Ishikawa (cell line): ENCODE measurements around the gene LAGE3.

Experiments
- CEBPB ChIP-seq: IDR thresholded peaks from 2 replicates; pipeline ENCODE4 v1.6.1; 2012
- CREB1 ChIP-seq: IDR thresholded peaks from 2 replicates; pipeline ENCODE4 v1.6.1; 2012; ENCODE audit warnings: low read depth
- EGR1 ChIP-seq: IDR thresholded peaks from 2 replicates; pipeline ENCODE4 v1.6.1; 2012
- EP300 ChIP-seq: IDR thresholded peaks from 2 replicates; pipeline ENCODE4 v1.6.1; 2012; ENCODE audit warnings: borderline replicate concordance
- FOXM1 ChIP-seq: IDR thresholded peaks from 2 replicates; pipeline ENCODE4 v1.6.1; 2012; ENCODE audit warnings: low read depth, borderline replicate concordance
- NFIC ChIP-seq: IDR thresholded peaks from 2 replicates; pipeline ENCODE4 v1.6.1; 2012
- RAD21 ChIP-seq: IDR thresholded peaks from 2 replicates; pipeline ENCODE4 v1.6.1; 2012; ENCODE audit warnings: low read depth
- TAF1 ChIP-seq: IDR thresholded peaks from 2 replicates; pipeline ENCODE4 v1.6.1; 2012; ENCODE audit warnings: low read depth, mild to moderate bottlenecking
- TCF12 ChIP-seq: IDR thresholded peaks from 2 replicates; pipeline ENCODE4 v1.6.1; 2012; ENCODE audit warnings: low read depth
- TEAD4 ChIP-seq: IDR thresholded peaks from 2 replicates; pipeline ENCODE4 v1.6.1; 2012
- YY1 ChIP-seq: IDR thresholded peaks from 2 replicates; pipeline ENCODE4 v1.6.1; 2012; ENCODE audit warnings: low read depth
- ZBTB7A ChIP-seq: IDR thresholded peaks from 2 replicates; pipeline ENCODE4 v1.6.1; 2012; ENCODE audit warnings: low read depth
- TF ChIP-seq, protein P1 (sequence below): IDR thresholded peaks from 2 replicates; pipeline ENCODE4 v1.6.1; 2012
- TF ChIP-seq, protein P2 (sequence below): IDR thresholded peaks from 2 replicates; pipeline ENCODE4 v1.6.1; 2012
- TF ChIP-seq, protein P3 (sequence below): IDR thresholded peaks from 2 replicates; pipeline ENCODE4 v1.6.1; 2012; ENCODE audit warnings: low read depth, mild to moderate bottlenecking

LAGE3 gene

DNA sequence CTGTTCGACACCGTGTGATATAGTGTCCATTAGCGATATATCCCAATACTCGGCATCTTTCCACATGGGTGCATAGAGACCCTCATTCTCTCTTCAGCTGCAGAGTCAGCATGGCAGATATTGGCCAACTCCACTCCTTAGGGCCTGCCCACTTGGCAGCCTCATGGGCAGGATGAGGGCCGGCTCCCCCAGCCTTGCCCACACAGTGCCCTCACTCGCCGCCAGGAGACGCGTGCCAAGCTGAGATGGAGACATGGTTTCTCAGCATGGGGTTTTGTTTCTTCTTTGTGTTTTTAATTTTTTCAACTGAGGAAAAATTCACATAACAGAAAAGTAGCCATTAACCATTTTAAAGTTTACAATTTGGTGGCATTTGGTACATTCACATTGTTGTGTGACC lies 26.3 kb downstream of the LAGE3 start:
- no peak for TF ChIP-seq RAD21
- TF ChIP-seq ZBTB7A: no peak

DNA sequence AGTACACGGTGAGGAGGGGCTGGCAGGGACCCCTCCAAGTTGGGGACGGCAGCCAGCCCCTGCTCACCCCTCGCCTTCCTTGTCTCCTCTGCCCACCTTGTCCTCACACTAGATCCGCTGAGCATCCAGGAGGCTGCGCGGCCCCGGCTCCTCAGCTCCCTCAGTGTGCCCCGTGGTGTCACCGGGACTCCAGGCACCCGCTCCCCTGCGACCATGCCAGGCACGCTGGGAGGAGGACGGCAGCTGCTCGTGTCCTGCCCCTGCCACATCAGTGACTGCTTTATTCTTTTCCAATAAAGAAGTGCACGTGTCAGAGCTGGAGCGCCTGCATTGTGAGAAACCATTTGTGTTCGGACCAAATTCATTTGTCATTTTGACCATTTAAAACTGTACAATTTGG lies 28.8 kb downstream of the LAGE3 start:
- no peak for TF ChIP-seq CEBPB

DNA sequence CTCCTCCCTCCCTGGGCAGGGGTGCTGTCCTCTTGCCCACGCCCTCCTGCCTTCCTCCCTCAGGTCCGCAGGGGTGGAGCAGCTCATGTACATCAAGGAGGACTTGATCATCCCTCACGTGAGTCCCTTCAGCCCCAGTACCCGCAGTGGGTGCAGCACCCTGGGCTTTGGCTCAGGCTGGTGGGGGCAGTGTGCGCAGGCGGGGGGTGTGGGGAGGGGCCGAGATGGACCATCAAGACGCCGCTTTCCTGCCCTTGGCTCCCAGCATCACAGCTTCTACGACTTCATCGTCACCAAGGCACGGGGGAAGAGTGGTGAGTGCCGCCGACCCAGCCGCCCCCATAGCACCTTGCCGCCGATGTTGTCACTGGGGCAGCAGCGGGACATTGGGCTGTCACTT lies 29.5 kb downstream of the LAGE3 start:
- TF ChIP-seq NFIC: no peak
- TF ChIP-seq YY1: no peak
- TF ChIP-seq, protein P1, sequence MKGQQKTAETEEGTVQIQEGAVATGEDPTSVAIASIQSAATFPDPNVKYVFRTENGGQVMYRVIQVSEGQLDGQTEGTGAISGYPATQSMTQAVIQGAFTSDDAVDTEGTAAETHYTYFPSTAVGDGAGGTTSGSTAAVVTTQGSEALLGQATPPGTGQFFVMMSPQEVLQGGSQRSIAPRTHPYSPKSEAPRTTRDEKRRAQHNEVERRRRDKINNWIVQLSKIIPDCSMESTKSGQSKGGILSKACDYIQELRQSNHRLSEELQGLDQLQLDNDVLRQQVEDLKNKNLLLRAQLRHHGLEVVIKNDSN: no peak
- TF ChIP-seq, protein P2, sequence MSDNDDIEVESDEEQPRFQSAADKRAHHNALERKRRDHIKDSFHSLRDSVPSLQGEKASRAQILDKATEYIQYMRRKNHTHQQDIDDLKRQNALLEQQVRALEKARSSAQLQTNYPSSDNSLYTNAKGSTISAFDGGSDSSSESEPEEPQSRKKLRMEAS: no peak
- TF ChIP-seq EGR1: no peak
- TF ChIP-seq CEBPB: no peak
- TF ChIP-seq, protein P3, sequence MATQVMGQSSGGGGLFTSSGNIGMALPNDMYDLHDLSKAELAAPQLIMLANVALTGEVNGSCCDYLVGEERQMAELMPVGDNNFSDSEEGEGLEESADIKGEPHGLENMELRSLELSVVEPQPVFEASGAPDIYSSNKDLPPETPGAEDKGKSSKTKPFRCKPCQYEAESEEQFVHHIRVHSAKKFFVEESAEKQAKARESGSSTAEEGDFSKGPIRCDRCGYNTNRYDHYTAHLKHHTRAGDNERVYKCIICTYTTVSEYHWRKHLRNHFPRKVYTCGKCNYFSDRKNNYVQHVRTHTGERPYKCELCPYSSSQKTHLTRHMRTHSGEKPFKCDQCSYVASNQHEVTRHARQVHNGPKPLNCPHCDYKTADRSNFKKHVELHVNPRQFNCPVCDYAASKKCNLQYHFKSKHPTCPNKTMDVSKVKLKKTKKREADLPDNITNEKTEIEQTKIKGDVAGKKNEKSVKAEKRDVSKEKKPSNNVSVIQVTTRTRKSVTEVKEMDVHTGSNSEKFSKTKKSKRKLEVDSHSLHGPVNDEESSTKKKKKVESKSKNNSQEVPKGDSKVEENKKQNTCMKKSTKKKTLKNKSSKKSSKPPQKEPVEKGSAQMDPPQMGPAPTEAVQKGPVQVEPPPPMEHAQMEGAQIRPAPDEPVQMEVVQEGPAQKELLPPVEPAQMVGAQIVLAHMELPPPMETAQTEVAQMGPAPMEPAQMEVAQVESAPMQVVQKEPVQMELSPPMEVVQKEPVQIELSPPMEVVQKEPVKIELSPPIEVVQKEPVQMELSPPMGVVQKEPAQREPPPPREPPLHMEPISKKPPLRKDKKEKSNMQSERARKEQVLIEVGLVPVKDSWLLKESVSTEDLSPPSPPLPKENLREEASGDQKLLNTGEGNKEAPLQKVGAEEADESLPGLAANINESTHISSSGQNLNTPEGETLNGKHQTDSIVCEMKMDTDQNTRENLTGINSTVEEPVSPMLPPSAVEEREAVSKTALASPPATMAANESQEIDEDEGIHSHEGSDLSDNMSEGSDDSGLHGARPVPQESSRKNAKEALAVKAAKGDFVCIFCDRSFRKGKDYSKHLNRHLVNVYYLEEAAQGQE: no peak
- TF ChIP-seq ZBTB7A: no peak
- no peak for TF ChIP-seq TAF1
- no peak for TF ChIP-seq TEAD4
- no peak for TF ChIP-seq RAD21
- no peak for TF ChIP-seq FOXM1
- TF ChIP-seq EP300: no peak
- TF ChIP-seq CREB1: no peak
- no peak for TF ChIP-seq TCF12

DNA sequence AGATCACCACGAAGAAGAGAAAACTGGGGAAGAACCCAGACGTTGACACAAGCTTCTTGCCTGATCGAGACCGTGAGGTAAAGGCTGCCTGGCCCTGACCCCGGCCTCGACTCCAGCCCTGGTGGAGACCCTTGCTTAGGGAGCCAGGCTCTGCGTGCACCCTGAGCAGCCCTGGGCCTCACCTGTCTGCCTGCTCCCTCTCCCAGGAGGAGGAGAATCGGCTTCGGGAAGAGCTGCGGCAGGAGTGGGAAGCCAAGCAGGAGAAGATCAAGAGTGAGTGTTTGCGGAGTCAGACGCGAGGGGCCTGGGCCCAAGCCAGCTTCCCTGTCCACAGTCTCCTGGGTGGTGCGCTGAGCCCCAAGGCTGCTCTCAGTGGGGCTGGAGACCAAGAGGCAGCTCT lies 30.6 kb downstream of the LAGE3 start:
- TF ChIP-seq, protein P3: no peak
- no peak for TF ChIP-seq CEBPB
- no peak for TF ChIP-seq TCF12
- TF ChIP-seq, protein P2: no peak
- no peak for TF ChIP-seq FOXM1
- TF ChIP-seq NFIC: no peak
- no peak for TF ChIP-seq TEAD4
- no peak for TF ChIP-seq ZBTB7A
- no peak for TF ChIP-seq EGR1
- no peak for TF ChIP-seq RAD21
- no peak for TF ChIP-seq CREB1

DNA sequence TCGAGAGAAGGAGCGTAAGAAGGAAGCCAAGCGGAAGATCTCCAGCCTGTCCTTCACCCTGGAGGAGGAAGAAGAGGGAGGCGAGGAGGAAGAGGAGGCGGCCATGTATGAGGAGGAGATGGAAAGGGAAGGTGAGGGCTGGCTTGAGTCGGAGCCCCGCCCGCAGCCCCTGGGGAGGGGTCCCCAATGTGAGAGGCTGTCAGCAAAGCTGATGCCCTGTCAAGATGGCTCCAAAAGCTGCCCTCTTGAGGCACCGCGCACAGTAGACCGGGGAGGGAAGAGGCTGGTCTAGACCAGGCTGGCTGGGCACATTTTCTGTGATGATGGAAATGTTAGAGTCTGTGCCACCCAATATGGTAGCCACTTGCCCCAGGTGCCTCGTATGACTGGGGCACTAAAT lies 32.7 kb downstream of the LAGE3 start:
- no peak for TF ChIP-seq RAD21
- TF ChIP-seq ZBTB7A: no peak
- no peak for TF ChIP-seq EGR1
- TF ChIP-seq, protein P2: no peak
- TF ChIP-seq CEBPB: no peak

DNA sequence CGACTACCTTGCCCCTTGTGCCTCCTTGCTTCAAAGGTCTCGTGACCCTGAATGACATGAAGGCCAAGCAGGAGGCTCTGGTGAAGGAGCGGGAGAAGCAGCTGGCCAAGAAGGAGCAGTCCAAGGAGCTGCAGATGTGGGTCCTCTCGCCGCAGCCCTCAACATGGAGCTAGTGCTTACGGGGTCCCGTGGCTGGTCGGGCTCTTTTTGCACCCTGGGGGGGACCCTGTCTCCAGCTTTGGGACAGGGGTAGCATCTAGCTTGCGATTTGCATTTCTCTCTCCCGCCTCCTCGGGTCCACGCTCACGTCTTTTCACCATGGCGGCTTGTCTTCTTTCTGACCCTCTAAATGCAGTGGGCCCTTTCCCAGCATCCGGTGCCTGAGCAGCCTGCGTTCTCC lies 33.3 kb downstream of the LAGE3 start:
- TF ChIP-seq, protein P3: no peak
- TF ChIP-seq EP300: no peak
- TF ChIP-seq, protein P2: no peak
- no peak for TF ChIP-seq RAD21
- no peak for TF ChIP-seq TAF1
- TF ChIP-seq NFIC: no peak
- TF ChIP-seq YY1: no peak
- no peak for TF ChIP-seq EGR1
- no peak for TF ChIP-seq CEBPB
- TF ChIP-seq ZBTB7A: no peak
- TF ChIP-seq TCF12: no peak
- TF ChIP-seq TEAD4: no peak
